Smooth muscle cell of the pulmonary artery (primary cell): ENCODE data around the gene MCFD2. TPM values are rescaled to one million over a fixed set of nuclear protein-coding genes. Genes with fewer than 3 reads are reported as not detected.

Source experiments
- total RNA-seq: library from RNA; depleted of rRNA; stranded (reverse); fragments of >200 nt; gene quantifications from 2 replicates; pipeline ENCODE4 v1.2.3, GENCODE V29; 2014

The MCFD2 gene
- total RNA-seq = 316 and 344 TPM in 2 replicates

GRCh38 chr2:46915281-46915810 is at the start of gene MCFD2:
MCFD2 (minus strand) TSS chr2:46915806; CDS start chr2:46909171, 6,635 bp downstream.

Other genes with a start within 250 kb of the MCFD2 start
- gene SOCS5, start 216.5 kb downstream of the MCFD2 start, total RNA-seq = 91.9 and 134 TPM in 2 replicates
- gene TTC7A, start 25.4 kb upstream of the MCFD2 start, total RNA-seq = 33.0 and 34.7 TPM in 2 replicates
- 0.07 and 0.20 TPM in 2 replicates for gene STPG4, start 239.5 kb upstream of the MCFD2 start, total RNA-seq